ENCODE data around the gene ADAM33. TPM values are rescaled to one million over a fixed set of nuclear protein-coding genes. Genes with fewer than 3 reads are reported as not detected.

Gene ADAM33
- total and polyA plus RNA-seq, 2 of the 13 experiments (the other 11 are each of a cell fraction or from before 2014, with no cell fraction given): not detected

DNA sequence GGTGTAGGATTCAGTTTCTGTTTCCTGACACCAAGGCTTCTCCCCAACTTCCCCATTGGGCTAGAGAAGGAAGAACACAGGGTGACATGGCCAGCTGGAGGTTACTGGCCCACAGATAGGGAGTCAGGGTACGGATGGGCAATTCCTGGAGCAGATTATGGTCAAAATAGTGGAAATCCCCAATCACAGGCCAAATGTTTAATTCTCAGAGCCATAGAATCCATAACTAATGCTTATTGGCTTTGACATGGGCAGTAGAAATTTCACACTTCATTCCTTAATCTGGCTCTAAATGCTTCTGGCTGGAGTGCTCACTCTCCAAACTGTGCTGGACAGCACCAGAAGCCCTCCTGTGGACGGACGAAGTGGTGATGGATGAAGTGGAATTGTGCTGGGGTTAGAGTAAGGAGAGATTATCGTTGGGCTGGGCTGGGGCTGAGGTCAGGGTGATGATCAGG is 29.7 kb upstream of the ADAM33 start:
- POLR2A ChIA-PET: interaction anchor here (0.7 to 1.4 kb wide), 3 partner anchors 34 to 56 kb away, joined by 3 to 4 read pairs (median 3); partner anchors contain the start of gene ADISSP
- no peak overlapping the region for H3K27ac ChIP-seq (ENCODE audit: extremely low read length, insufficient read depth, low read length)
- no peak overlapping the region for H2AFZ ChIP-seq (ENCODE audit: low read length)
- DNase-seq (ENCODE audit: low spot score): no peak
- H3K4me1 ChIP-seq (ENCODE audit: insufficient read depth, low read length): no peaks in the 10 kb centered on the region
- BruUV-seq (replicated peaks): no TSS peak
- intact Hi-C loops (cut with micrococcal nuclease; ENCODE audit: unreplicated experiment): loop anchor here (1.0 kb wide), 1 partner anchor 35 kb away; no protein-coding TSS in a partner anchor
- H3K79me2 ChIP-seq (ENCODE audit: insufficient read depth, low read length): no peaks in the 10 kb centered on the region
- no peaks in the 10 kb centered on the region for H3K9me3 ChIP-seq (ENCODE audit: low read length)
- no peak for ATAC-seq
- peaks cover 7 to 38% of the 10 kb centered on the region in 2 experiments for H3K27me3 ChIP-seq (ENCODE audit: control insufficient read depth in 1 of 2, insufficient read depth in 2 of 2, low read length in 2 of 2)
- CTCF ChIA-PET (ENCODE audit: low intra/inter-chr PET ratio, low total read pairs): interaction anchor here (0.8 to 5.4 kb wide), 4 partner anchors 34 to 148 kb away, joined by 4 to 65 read pairs (median 6); no protein-coding TSS in a partner anchor
- no peaks in the 10 kb centered on the region for H3K36me3 ChIP-seq (replicated peaks in 1 of 2; ENCODE audit: control insufficient read depth in 1 of 2, insufficient read depth in 2 of 2, low read length in 2 of 2)
- no peak overlapping the region for H3K4me3 ChIP-seq (replicated peaks in 1 of 3; ENCODE audit: insufficient read depth in 1 of 3, low read depth in 2 of 3, low read length in 3 of 3)
- WGBS (ENCODE audit: low lambda C conversion rate): 21% methylated on average over 4 of the region's 4 CpGs
- TF ChIP-seq, protein P1, sequence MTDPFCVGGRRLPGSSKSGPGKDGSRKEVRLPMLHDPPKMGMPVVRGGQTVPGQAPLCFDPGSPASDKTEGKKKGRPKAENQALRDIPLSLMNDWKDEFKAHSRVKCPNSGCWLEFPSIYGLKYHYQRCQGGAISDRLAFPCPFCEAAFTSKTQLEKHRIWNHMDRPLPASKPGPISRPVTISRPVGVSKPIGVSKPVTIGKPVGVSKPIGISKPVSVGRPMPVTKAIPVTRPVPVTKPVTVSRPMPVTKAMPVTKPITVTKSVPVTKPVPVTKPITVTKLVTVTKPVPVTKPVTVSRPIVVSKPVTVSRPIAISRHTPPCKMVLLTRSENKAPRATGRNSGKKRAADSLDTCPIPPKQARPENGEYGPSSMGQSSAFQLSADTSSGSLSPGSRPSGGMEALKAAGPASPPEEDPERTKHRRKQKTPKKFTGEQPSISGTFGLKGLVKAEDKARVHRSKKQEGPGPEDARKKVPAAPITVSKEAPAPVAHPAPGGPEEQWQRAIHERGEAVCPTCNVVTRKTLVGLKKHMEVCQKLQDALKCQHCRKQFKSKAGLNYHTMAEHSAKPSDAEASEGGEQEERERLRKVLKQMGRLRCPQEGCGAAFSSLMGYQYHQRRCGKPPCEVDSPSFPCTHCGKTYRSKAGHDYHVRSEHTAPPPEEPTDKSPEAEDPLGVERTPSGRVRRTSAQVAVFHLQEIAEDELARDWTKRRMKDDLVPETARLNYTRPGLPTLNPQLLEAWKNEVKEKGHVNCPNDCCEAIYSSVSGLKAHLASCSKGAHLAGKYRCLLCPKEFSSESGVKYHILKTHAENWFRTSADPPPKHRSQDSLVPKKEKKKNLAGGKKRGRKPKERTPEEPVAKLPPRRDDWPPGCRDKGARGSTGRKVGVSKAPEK (CRISPR knock-in tag; IDR thresholded peaks at IDR 0.05; ENCODE audit: borderline replicate concordance): no peak
- TF ChIP-seq, protein P2, sequence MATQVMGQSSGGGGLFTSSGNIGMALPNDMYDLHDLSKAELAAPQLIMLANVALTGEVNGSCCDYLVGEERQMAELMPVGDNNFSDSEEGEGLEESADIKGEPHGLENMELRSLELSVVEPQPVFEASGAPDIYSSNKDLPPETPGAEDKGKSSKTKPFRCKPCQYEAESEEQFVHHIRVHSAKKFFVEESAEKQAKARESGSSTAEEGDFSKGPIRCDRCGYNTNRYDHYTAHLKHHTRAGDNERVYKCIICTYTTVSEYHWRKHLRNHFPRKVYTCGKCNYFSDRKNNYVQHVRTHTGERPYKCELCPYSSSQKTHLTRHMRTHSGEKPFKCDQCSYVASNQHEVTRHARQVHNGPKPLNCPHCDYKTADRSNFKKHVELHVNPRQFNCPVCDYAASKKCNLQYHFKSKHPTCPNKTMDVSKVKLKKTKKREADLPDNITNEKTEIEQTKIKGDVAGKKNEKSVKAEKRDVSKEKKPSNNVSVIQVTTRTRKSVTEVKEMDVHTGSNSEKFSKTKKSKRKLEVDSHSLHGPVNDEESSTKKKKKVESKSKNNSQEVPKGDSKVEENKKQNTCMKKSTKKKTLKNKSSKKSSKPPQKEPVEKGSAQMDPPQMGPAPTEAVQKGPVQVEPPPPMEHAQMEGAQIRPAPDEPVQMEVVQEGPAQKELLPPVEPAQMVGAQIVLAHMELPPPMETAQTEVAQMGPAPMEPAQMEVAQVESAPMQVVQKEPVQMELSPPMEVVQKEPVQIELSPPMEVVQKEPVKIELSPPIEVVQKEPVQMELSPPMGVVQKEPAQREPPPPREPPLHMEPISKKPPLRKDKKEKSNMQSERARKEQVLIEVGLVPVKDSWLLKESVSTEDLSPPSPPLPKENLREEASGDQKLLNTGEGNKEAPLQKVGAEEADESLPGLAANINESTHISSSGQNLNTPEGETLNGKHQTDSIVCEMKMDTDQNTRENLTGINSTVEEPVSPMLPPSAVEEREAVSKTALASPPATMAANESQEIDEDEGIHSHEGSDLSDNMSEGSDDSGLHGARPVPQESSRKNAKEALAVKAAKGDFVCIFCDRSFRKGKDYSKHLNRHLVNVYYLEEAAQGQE (IDR thresholded peaks at IDR 0.05; ENCODE audit: borderline replicate concordance in 1 of 2, low read depth in 1 of 2, low read length in 2 of 2): peak in 1 of 2 experiments; percentile 63; a peak in 2 of 4 replicates
- no peak for FAIRE-seq
- in situ Hi-C loops (cut with HindIII; ENCODE audit: extremely low pct_ligation_motif_present, low pct_unique_long_range_greater_than_20kb): loop anchor here (5.0 kb wide), 1 partner anchor 34 kb away; no protein-coding TSS in a partner anchor
- no peaks in the 10 kb centered on the region for H4K20me1 ChIP-seq (ENCODE audit: insufficient read depth, low read length)
- H3K4me2 ChIP-seq (ENCODE audit: low read depth, low read length): no peak overlapping the region
- H3K9ac ChIP-seq (ENCODE audit: insufficient read depth, low read depth, low read length): no peak overlapping the region
